Measurements from ENCODE around the gene MEGF11. TPM values are rescaled to one million over a fixed set of nuclear protein-coding genes. Genes with fewer than 3 reads are reported as not detected.

The MEGF11 gene
- total RNA-seq, 4 donors from 2014 or later = 0.97 to 10.6 (median 4.0) TPM

GRCh38 chr15:65963911-65964482, 289.6 kb downstream of the MEGF11 start:
- intact Hi-C loops (cut with DNase I; ENCODE audit: low total_unique reads) = no loop called here
- H3K4me3 ChIP-seq (ENCODE audit: low read depth, poor library complexity, severe bottlenecking) = no peak overlapping the region
- DNase-seq (ENCODE audit: low spot score in 2 of 2) = no peak
- TF ChIP-seq POLR2A (IDR thresholded peaks at IDR 0.05) = no peak
- TF ChIP-seq, protein P1, sequence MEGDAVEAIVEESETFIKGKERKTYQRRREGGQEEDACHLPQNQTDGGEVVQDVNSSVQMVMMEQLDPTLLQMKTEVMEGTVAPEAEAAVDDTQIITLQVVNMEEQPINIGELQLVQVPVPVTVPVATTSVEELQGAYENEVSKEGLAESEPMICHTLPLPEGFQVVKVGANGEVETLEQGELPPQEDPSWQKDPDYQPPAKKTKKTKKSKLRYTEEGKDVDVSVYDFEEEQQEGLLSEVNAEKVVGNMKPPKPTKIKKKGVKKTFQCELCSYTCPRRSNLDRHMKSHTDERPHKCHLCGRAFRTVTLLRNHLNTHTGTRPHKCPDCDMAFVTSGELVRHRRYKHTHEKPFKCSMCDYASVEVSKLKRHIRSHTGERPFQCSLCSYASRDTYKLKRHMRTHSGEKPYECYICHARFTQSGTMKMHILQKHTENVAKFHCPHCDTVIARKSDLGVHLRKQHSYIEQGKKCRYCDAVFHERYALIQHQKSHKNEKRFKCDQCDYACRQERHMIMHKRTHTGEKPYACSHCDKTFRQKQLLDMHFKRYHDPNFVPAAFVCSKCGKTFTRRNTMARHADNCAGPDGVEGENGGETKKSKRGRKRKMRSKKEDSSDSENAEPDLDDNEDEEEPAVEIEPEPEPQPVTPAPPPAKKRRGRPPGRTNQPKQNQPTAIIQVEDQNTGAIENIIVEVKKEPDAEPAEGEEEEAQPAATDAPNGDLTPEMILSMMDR (IDR thresholded peaks at IDR 0.05) = no peak
- 30 to 49% methylated on average over 12 of the region's 13 CpGs for WGBS, 2 donors

GRCh38 chr15:65963358-65963757, 290.2 kb downstream of the MEGF11 start:
- no peak for TF ChIP-seq POLR2A (IDR thresholded peaks at IDR 0.05)
- TF ChIP-seq, protein P1 (IDR thresholded peaks at IDR 0.05) = no peak
- DNase-seq (ENCODE audit: low spot score in 2 of 2) = no peak
- intact Hi-C loops (cut with DNase I; ENCODE audit: low total_unique reads) = no loop called here
- H3K4me3 ChIP-seq (ENCODE audit: low read depth, poor library complexity, severe bottlenecking) = no peak overlapping the region
- 38 to 41% methylated on average over 5 of the region's 5 CpGs for WGBS, 2 donors

DNA sequence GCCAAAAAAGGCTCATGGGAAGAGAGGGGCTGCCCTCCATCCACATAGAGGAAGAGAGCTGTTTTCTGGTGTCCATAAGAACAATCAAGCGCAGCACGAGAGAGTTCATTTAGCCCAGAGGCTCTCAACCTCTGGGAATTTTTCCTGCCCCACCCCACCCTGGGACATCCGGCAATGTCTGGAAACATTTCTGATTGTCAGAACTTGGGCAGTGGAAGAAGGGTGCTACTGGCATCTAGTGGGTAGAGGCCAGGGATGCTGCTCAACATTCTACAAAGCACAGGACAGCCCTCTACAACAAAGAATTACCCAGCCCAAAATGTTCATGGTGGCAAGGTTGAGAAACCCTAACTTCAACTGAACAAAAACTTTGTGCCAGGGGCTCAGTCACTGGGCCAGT, 291.4 kb downstream of the MEGF11 start:
- WGBS, 2 donors = 24 to 33% methylated on average over 3 of the region's 3 CpGs
- TF ChIP-seq POLR2A (IDR thresholded peaks at IDR 0.05) = no peak
- TF ChIP-seq, protein P1 (IDR thresholded peaks at IDR 0.05) = no peak
- H3K4me3 ChIP-seq (ENCODE audit: low read depth, poor library complexity, severe bottlenecking) = no peak overlapping the region
- no peak for DNase-seq (ENCODE audit: low spot score in 2 of 2)
- intact Hi-C loops (cut with DNase I; ENCODE audit: low total_unique reads) = no loop called here

- no peak overlapping the region for H3K4me3 ChIP-seq (ENCODE audit: low read depth, poor library complexity, severe bottlenecking)
- 54 to 56% methylated on average over 3 of the region's 3 CpGs for WGBS, 2 donors
- TF ChIP-seq POLR2A (IDR thresholded peaks at IDR 0.05) = no peak
- TF ChIP-seq, protein P1 (IDR thresholded peaks at IDR 0.05) = no peak
- no peak for DNase-seq (ENCODE audit: low spot score in 2 of 2)
- intact Hi-C loops (cut with DNase I; ENCODE audit: low total_unique reads) = no loop called here
Measured at GRCh38 chr15:65960586-65960985, 293.0 kb downstream of the MEGF11 start.

GRCh38 chr15:65958835-65959234, 294.7 kb downstream of the MEGF11 start:
- TF ChIP-seq, protein P1 (IDR thresholded peaks at IDR 0.05) = no peak
- TF ChIP-seq POLR2A (IDR thresholded peaks at IDR 0.05) = no peak
- no peak overlapping the region for H3K4me3 ChIP-seq (ENCODE audit: low read depth, poor library complexity, severe bottlenecking)
- no peak for DNase-seq (ENCODE audit: low spot score in 2 of 2)
- intact Hi-C loops (cut with DNase I; ENCODE audit: low total_unique reads) = no loop called here
- WGBS, 2 donors = 51 to 66% methylated on average over 3 of the region's 3 CpGs

DNA sequence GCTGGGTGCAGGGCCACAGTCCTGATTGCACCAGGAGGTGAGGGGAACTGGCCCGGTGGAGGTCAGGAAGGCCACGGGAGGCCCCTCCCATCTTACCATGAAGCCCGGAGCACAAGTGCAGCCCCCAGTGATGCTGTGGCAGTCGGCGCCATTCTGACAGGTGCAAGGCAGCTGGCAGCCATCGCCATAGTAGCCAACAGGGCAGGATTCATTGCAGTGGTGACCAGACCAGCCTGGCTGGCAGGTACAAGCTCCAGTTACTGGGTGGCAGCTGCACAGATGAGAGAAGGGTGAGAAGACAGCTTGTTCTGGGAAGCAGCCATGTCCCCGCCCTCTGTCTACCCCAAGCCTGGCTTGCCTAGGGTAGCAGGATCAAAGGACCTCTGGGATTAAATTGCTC, 296.1 kb downstream of the MEGF11 start:
- 53 to 62% methylated on average over 7 of the region's 7 CpGs for WGBS, 2 donors
- DNase-seq (ENCODE audit: low spot score in 2 of 2) = no peak
- intact Hi-C loops (cut with DNase I; ENCODE audit: low total_unique reads) = no loop called here
- no peak overlapping the region for H3K4me3 ChIP-seq (ENCODE audit: low read depth, poor library complexity, severe bottlenecking)
- TF ChIP-seq, protein P1 (IDR thresholded peaks at IDR 0.05) = no peak
- no peak for TF ChIP-seq POLR2A (IDR thresholded peaks at IDR 0.05)
